SK-N-MC (cell line): ENCODE measurements around the gene HYDIN.

Experiments
- DNase-seq: peaks from one replicate; pipeline ENCODE4 v3.0.0-alpha.2; 2011; ENCODE audit warnings: low read depth, low spot score
- H3K27ac ChIP-seq: fragments of 200-600 bp; sonication (generic); 2 replicates; pipeline ENCODE4 v1.5.1; 2016; ENCODE audit warnings: mixed run types
- H3K36me3 ChIP-seq: fragments of 200-600 bp; sonication (generic); 2 replicates; pipeline ENCODE4 v1.6.1; 2017; ENCODE audit warnings: antibody characterized with exemption, low read length, mixed read lengths; ENCODE audit not compliant: insufficient read depth
- H3K4me3 ChIP-seq: fragments of 200-600 bp; sonication (generic); 2 replicates; pipeline ENCODE4 v1.5.1; 2016
- H3K9ac ChIP-seq: fragments of 200-600 bp; sonication (generic); 2 replicates; pipeline ENCODE4 v1.8.0; 2017; ENCODE audit warnings: mixed run types, mixed read lengths; ENCODE audit not compliant: insufficient read length
- H3K9me3 ChIP-seq: fragments of 200-600 bp; sonication (generic); 2 replicates; pipeline ENCODE4 v1.6.1; 2017; ENCODE audit warnings: low read depth, mild to moderate bottlenecking, antibody characterized with exemption, low read length, moderate library complexity, mixed read lengths
- EZH2 ChIP-seq: fragments of 200-600 bp; sonication (generic); IDR thresholded peaks from one replicate; pipeline ENCODE4 v1.6.1; 2017; ENCODE audit warnings: antibody characterized with exemption
- FOXP2 ChIP-seq: optimal IDR thresholded peaks from 2 replicates; pipeline ENCODE3; 2011; ENCODE audit warnings: mild to moderate bottlenecking, moderate library complexity; ENCODE audit not compliant: insufficient read depth; ENCODE audit errors: extremely low read length, control extremely low read depth
- POLR2AphosphoS5 ChIP-seq: IDR thresholded peaks from 2 replicates; pipeline ENCODE4 v1.6.1; 2012; ENCODE audit warnings: mild to moderate bottlenecking, low read depth, low read length, borderline replicate concordance

Gene HYDIN

DNA sequence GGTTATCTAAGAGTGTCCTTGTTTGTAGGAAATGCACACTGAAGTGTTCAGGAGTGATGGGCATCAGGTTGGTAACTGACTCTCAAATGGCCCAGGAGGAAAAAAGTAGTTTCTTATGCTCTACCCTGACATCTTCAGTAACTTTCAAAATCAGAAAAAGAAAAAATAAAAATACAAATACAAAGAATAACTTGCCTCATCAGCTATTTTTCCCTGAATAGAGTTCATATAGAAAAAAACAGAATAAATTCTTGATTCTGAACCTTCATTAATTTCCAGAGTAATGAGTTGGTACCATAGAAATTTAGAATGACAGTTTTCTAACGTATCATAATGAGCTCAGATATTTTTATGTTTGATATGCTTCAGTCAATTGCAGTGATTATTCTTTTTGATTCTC, 27.2 kb upstream of the HYDIN start:
- DNase-seq: no peak
- H3K9ac ChIP-seq: no peak overlapping the region
- no peaks in the 10 kb centered on the region for H3K36me3 ChIP-seq
- no peaks in the 10 kb centered on the region for H3K9me3 ChIP-seq
- no peak overlapping the region for H3K27ac ChIP-seq
- no peak for TF ChIP-seq EZH2
- no peak overlapping the region for H3K4me3 ChIP-seq

DNA sequence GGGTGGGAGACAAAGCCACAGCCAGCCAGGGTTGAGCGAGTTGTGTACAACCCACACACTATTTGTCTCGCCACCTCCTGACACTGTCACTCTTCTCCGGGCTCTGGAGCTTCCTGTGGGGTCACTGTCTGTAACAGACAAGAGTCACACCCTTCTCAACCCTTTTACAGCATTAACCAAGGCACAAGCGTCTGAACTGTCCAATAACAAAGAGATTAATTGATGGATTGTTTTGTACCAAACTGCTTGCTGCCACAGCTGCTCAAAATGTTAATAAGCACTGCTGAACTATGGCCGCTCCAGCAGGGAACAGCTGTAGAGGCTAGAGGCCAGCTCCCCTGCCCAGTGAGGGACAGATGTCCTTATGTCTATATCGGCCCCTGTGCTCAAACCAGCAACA, 25.2 kb upstream of the HYDIN start:
- no peak overlapping the region for H3K9ac ChIP-seq
- no peak for TF ChIP-seq EZH2
- no peak for TF ChIP-seq FOXP2
- TF ChIP-seq POLR2AphosphoS5: no peak
- no peaks in the 10 kb centered on the region for H3K36me3 ChIP-seq
- no peak overlapping the region for H3K4me3 ChIP-seq
- no peak for DNase-seq
- H3K27ac ChIP-seq: no peak overlapping the region
- no peaks in the 10 kb centered on the region for H3K9me3 ChIP-seq

DNA sequence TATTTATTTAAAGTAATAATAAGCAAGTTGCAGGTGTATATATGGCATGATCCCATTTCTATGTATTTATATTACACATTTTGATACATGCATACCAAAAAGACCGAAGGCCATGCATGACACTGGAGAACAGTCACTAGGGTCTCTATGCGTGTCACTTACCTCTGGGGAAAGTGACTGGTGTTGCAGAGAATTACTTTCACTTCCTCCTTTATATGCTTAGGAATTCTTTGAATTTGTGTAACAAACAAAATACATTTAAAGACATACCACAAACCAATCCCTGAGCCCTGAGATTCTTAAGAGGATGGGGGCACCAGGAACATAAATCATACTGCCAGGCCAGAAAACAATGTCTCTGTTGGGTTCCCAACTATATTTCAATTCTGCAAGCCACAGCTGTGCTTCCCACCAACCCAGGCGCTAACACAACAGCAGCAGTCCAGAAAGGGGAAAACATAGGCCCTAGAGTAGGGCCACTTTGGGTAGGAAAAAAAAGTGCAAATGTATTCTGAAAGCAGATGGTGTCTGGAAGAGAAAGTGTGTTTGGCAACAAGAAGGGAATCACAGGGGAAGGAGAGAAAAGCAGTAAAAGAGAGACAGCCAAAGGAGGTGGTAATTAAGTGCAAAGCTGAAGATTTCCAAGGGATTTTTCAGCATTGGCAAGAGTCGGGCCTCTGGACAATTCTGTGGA, 24.5 kb upstream of the HYDIN start:
- TF ChIP-seq POLR2AphosphoS5: no peak
- Histone ChIP-seq H3K27ac (no peak overlapping the region), H3K36me3 (no peaks in the 10 kb centered on the region), H3K4me3 (no peak overlapping the region), H3K9ac (no peak overlapping the region), H3K9me3 (no peaks in the 10 kb centered on the region)
- no peak for DNase-seq

DNA sequence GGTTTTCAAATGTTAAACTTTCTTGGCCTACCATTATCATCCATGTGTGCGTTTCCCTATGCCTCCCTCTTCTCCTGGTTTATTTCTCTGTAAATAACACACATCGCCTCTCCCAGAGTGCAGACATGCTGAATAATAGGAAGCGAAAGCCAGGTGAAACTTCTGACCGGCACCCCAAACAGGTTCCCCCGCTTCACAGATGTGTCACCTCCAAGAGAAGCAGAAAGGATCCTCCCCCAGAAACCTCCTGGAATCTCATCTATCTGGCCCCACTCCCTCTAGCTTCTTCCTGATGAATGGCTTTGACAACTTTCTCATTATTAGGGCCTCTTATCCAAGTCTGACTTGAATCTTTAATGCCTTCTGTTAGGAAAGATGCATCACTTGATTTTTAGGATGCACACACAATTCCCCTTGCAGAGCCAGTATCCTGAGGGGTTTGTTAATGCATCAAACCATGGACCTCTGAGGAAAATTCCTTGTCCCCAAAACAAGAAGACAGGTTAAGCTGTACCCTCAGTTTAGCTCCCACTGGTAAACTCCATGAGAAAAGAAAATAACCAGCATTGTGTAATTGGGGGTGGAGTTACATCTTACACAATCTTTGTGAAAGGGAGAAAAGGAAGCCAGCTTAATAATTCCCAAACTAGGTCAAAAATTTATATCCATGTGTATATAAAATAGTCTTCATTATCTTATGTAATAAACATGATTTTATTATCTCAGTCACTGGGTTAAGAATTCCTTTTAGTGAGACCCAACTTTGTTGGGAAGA, 20.1 kb upstream of the HYDIN start:
- TF ChIP-seq POLR2AphosphoS5 (no peak), FOXP2 (no peak)
- Histone ChIP-seq H3K9me3 (no peaks in the 10 kb centered on the region), H3K4me3 (no peak overlapping the region), H3K9ac (no peak overlapping the region), H3K27ac (no peak overlapping the region), H3K36me3 (no peaks in the 10 kb centered on the region)
- no peak for DNase-seq

DNA sequence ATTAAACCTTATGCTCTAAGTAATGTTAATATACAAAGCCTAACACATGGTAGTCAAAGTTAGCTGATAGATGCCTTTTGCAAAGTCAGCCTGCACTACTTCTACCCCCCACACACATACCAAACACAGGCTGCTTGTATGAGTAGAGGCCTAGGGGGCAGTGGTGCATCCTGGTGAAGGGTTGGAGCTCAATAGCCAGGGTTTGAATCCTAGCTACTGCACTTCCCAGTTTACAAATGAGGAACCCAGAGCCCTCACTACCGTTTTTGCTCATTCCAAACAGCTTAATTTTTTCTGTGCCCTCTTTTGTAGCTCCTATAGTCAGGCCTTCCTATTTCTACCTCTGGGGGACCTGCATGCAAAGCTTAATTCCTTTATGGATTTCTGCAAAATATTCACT, 18.9 kb upstream of the HYDIN start:
- Histone ChIP-seq H3K9me3 (no peaks in the 10 kb centered on the region), H3K4me3 (no peak overlapping the region), H3K36me3 (no peaks in the 10 kb centered on the region), H3K27ac (no peak overlapping the region), H3K9ac (no peak overlapping the region)
- no peak for DNase-seq
- TF ChIP-seq EZH2 (no peak), FOXP2 (no peak), POLR2AphosphoS5 (no peak)

DNA sequence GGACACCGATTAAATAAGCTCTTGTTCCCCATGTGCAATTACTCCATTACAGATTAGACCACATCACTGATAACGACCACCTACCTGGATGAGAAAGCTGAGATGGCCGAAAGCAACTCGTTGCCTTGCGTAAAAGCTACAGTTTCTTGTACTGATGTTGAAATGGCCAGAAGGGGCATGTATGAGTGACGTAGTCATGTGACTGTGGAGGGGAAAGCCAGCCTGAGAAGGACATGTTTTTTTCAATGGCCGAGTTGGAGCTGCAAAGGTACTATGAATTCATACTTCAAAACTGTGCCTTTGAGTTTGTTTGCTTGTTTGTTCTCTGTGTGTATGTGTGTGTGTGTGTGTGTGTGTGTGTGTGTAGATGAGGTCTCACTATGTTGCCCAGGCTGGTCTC, 17.0 kb upstream of the HYDIN start:
- Histone ChIP-seq H3K4me3 (no peak overlapping the region), H3K27ac (no peak overlapping the region), H3K9ac (no peak overlapping the region), H3K36me3 (no peaks in the 10 kb centered on the region), H3K9me3 (no peaks in the 10 kb centered on the region)
- no peak for DNase-seq
- TF ChIP-seq EZH2 (no peak), POLR2AphosphoS5 (no peak), FOXP2 (no peak)

DNA sequence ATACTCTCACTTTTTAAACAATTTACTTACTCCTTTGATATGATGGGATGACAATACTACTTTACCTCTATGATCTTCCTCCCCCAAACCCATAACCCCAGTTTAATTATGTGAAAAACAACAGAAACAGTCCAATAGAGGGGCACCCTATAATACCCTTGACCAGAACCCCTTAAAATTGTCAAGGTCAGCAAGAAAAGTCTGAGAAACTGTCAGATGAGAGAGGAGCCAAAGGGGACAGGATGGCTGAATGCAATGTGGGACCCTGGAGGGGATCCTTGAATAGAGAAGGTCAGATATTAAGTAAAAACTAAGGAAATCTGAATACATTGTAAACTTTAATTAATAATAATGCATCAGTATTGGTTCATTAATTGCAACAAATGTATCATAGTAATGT, 15.8 kb upstream of the HYDIN start:
- H3K36me3 ChIP-seq: no peaks in the 10 kb centered on the region
- no peaks in the 10 kb centered on the region for H3K9me3 ChIP-seq
- DNase-seq: no peak
- no peak overlapping the region for H3K4me3 ChIP-seq
- H3K27ac ChIP-seq: no peak overlapping the region
- no peak overlapping the region for H3K9ac ChIP-seq
- TF ChIP-seq FOXP2: no peak

DNA sequence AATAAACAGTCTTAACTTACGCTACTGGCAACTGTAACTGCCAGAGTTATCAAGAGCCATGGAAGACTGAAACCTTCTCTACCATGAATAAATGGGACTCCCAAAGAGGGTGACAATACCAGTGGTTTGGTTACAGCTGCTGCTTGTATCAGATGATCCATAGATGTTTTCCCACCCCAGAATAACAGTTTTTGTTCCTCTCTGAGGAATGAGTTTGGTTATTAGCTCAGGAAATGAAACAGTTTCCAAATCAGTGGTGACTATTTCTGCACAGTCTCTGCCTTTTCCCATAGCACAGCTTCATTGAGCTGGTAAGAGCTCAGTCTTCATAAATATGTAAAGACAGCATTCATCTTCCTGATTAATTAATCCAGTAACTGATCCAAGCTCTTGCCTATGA, 14.0 kb upstream of the HYDIN start:
- H3K9ac ChIP-seq: no peak overlapping the region
- H3K36me3 ChIP-seq: no peaks in the 10 kb centered on the region
- DNase-seq: no peak
- no peak overlapping the region for H3K4me3 ChIP-seq
- H3K27ac ChIP-seq: no peak overlapping the region
- no peaks in the 10 kb centered on the region for H3K9me3 ChIP-seq
- TF ChIP-seq POLR2AphosphoS5 (no peak), FOXP2 (no peak), EZH2 (no peak)

DNA sequence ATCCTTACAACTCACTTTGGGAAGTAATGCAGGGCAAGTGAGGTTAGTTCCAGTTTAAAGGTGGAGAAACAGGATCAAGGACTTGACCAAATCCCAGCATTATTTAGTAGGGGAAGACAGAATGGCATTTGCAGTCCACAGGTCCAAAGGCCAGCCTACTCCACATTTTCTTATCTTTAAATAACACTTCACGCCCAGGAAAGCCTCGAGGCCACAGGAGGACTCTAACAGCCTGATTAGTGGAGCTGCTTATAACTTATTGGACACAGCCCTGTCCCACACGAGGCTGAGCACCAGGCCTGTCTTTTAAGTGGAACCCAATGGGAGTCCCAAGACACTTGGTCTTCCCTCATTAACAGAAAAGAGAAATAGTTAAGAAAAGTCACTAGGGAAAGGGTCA, 12.1 kb upstream of the HYDIN start:
- TF ChIP-seq FOXP2: no peak
- TF ChIP-seq EZH2: no peak
- TF ChIP-seq POLR2AphosphoS5: no peak

More for the DNA sequence above, 12.1 kb upstream of the HYDIN start:
- Histone ChIP-seq H3K27ac (no peak overlapping the region), H3K9ac (no peak overlapping the region), H3K36me3 (no peaks in the 10 kb centered on the region), H3K9me3 (no peaks in the 10 kb centered on the region), H3K4me3 (no peak overlapping the region)
- DNase-seq: no peak
